Posterior vena cava (tissue), 2 donors: Measurements from ENCODE around the gene VEPH1. TPM values are rescaled to one million over a fixed set of nuclear protein-coding genes. Genes with fewer than 3 reads are reported as not detected.
"Not testable (repeated sequence)": the region's sequence is repeated elsewhere in the genome, so short reads cannot be mapped to it uniquely, and the experiment has no call there.

Source experiments
- DNase-seq: peaks from one replicate; pipeline ENCODE4 v3.0.0-alpha.2; 2020; ENCODE audit warnings: low spot score
- intact Hi-C, 2 donors: fragments of 100-400 bp; cut with DNase I; formaldehyde crosslinking; loops; one replicate each; pipeline versions ENCODE4 v1.14.1 to v1.14.2; 2022 to 2023
- total RNA-seq, 2 donors: library from RNA; stranded (reverse); fragmentation: NEBNext Ultra II Directional; extraction: Animal tissue kit (Norgen Biotek cat#: 25700); gene quantifications; one replicate each; pipeline ENCODE4 v1.2.1, GENCODE V29; 2021
- donor health status: DM: yes; HTN: yes; CAD: no.
- donor health status: DM: yes; HTN: yes; CAD: no.

VEPH1 gene
- total RNA-seq, 2 donors from 2014 or later: 0.24 to 1.7 TPM

- peak; percentile 69 for DNase-seq
- intact Hi-C loops: no loop called here
Observed at GRCh38 chr3:157373783-157374182, 129.4 kb downstream of the VEPH1 start.

GRCh38 chr3:157370867-157371266 lies 132.3 kb downstream of the VEPH1 start:
- intact Hi-C loops: no loop called here
- no peak for DNase-seq

GRCh38 chr3:157369727-157370421 lies 133.3 kb downstream of the VEPH1 start:
- intact Hi-C loops: no loop called here
- no peak for DNase-seq

- intact Hi-C loops: no loop called here
- no peak for DNase-seq
Observed at GRCh38 chr3:157368171-157368570, 135.0 kb downstream of the VEPH1 start.

GRCh38 chr3:157363393-157363792 lies 139.8 kb downstream of the VEPH1 start:
- intact Hi-C loops: no loop called here
- no peak for DNase-seq

- intact Hi-C loops: no loop called here
- DNase-seq: no peak
Observed at GRCh38 chr3:157362348-157362747, 140.9 kb downstream of the VEPH1 start.

GRCh38 chr3:157360044-157360443 lies 143.2 kb downstream of the VEPH1 start:
- intact Hi-C loops: no loop called here
- no peak for DNase-seq

- DNase-seq: no peak
- intact Hi-C loops: no loop called here
Observed at GRCh38 chr3:157356541-157356940, 146.7 kb downstream of the VEPH1 start.

GRCh38 chr3:157355276-157355675 lies 147.9 kb downstream of the VEPH1 start:
- intact Hi-C loops: no loop called here

GRCh38 chr3:157354722-157355121 lies 148.5 kb downstream of the VEPH1 start:
- no peak for DNase-seq
- intact Hi-C loops: no loop called here

More at GRCh38 chr3:157355276-157355675, 147.9 kb downstream of the VEPH1 start:
- DNase-seq: no peak

- intact Hi-C loops: no loop called here
- DNase-seq: no peak
Observed at GRCh38 chr3:157354254-157354653, 149.0 kb downstream of the VEPH1 start.

GRCh38 chr3:157353652-157354051 lies 149.6 kb downstream of the VEPH1 start:
- intact Hi-C loops: no loop called here
- no peak for DNase-seq

- DNase-seq: no peak
- intact Hi-C loops: no loop called here
Observed at GRCh38 chr3:157351981-157352380, 151.2 kb downstream of the VEPH1 start.

- intact Hi-C loops, DNase-seq: not testable (repeated sequence)
Observed at GRCh38 chr3:157350651-157351050, 152.6 kb downstream of the VEPH1 start.

GRCh38 chr3:157348304-157349075 lies 154.7 kb downstream of the VEPH1 start:
- DNase-seq, intact Hi-C loops: not testable (repeated sequence)

GRCh38 chr3:157347577-157348303 lies 155.5 kb downstream of the VEPH1 start:
- DNase-seq: no peak
- intact Hi-C loops: no loop called here

- intact Hi-C loops: no loop called here
- DNase-seq: no peak
Observed at GRCh38 chr3:157336252-157337009, 166.8 kb downstream of the VEPH1 start.

- intact Hi-C loops: no loop called here
- DNase-seq: no peak
Observed at GRCh38 chr3:157335233-157336076, 167.8 kb downstream of the VEPH1 start.
